Neuronal stem cell (in vitro differentiated cells): ENCODE data around the gene PIM2.
A peak's percentile ranks its signal among the peaks of the same experiment; 100 is the strongest.

Source experiments
- DNase-seq: peaks from one replicate; pipeline ENCODE4 v3.0.0-alpha.2; 2013; ENCODE audit warnings: low spot score
- H2AFZ ChIP-seq: one replicate; pipeline ENCODE4 v1.6.1; 2013; ENCODE audit warnings: mild to moderate bottlenecking, low read length, inconsistent platforms
- H2AK5ac ChIP-seq: 2 replicates; pipeline ENCODE4 v1.6.1; 2013; ENCODE audit warnings: low read depth, mild to moderate bottlenecking, inconsistent platforms, low read length, moderate library complexity, mixed read lengths
- H2BK120ac ChIP-seq: 2 replicates; pipeline ENCODE4 v1.6.1; 2013; ENCODE audit warnings: low read depth, mild to moderate bottlenecking, inconsistent platforms, low read length, moderate library complexity, mixed read lengths
- H2BK12ac ChIP-seq: one replicate; pipeline ENCODE4 v1.6.1; 2013; ENCODE audit warnings: low read length, inconsistent platforms
- H2BK15ac ChIP-seq: 2 replicates; pipeline ENCODE4 v1.6.1; 2013; ENCODE audit warnings: mild to moderate bottlenecking, low read length, inconsistent platforms, mixed read lengths
- H2BK5ac ChIP-seq: one replicate; pipeline ENCODE4 v1.6.1; 2013; ENCODE audit warnings: inconsistent platforms, mild to moderate bottlenecking, low read length, moderate library complexity
- H3K14ac ChIP-seq: one replicate; pipeline ENCODE4 v1.6.1; 2013; ENCODE audit warnings: low read length, inconsistent platforms
- H3K18ac ChIP-seq: 2 replicates; pipeline ENCODE4 v1.6.1; 2013; ENCODE audit warnings: low read length, inconsistent platforms
- H3K23ac ChIP-seq: 2 replicates; pipeline ENCODE4 v1.6.1; 2013; ENCODE audit warnings: low read depth, mild to moderate bottlenecking, mixed read lengths, low read length, inconsistent platforms; ENCODE audit not compliant: poor library complexity
- H3K27ac ChIP-seq: replicated peaks from 3 replicates; pipeline ENCODE4 v1.5.1; 2013; ENCODE audit warnings: low read length, inconsistent platforms
- H3K27me3 ChIP-seq, 3 experiments: 2 replicates each; pipeline ENCODE4 v1.6.1; 2013; ENCODE audit warnings: low read length in 3 of 3, mild to moderate bottlenecking in 2 of 3, inconsistent platforms in 1 of 3, low read depth in 1 of 3, mixed read lengths in 1 of 3, moderate library complexity in 1 of 3; ENCODE audit not compliant: control insufficient read depth in 3 of 3, insufficient read depth in 3 of 3
- H3K36me3 ChIP-seq, 2 donors: replicated peaks in 1 of 2; 2 replicates each; pipeline ENCODE4 v1.6.1; 2013; ENCODE audit warnings: low read length in 2 of 2; ENCODE audit not compliant: control insufficient read depth in 2 of 2, insufficient read depth in 2 of 2
- H3K4ac ChIP-seq: 2 replicates; pipeline ENCODE4 v1.6.1; 2013; ENCODE audit warnings: inconsistent platforms, mild to moderate bottlenecking, low read length, moderate library complexity
- H3K4me1 ChIP-seq, 2 donors: 1 replicate in 1 of 2; 2 replicates in 1 of 2; pipeline ENCODE4 v1.6.1; 2013; ENCODE audit warnings: low read length in 2 of 2, low read depth in 1 of 2; ENCODE audit not compliant: control insufficient read depth in 2 of 2, insufficient read depth in 1 of 2
- H3K4me2 ChIP-seq: one replicate; pipeline ENCODE4 v1.6.1; 2013; ENCODE audit warnings: mild to moderate bottlenecking, low read length, inconsistent platforms; ENCODE audit not compliant: insufficient read depth, poor library complexity, severe bottlenecking
- H3K4me3 ChIP-seq, 2 donors: 2 replicates each; pipeline ENCODE4 v1.5.1; 2013; ENCODE audit warnings: low read length in 2 of 2, mild to moderate bottlenecking in 2 of 2, inconsistent platforms in 1 of 2, moderate library complexity in 1 of 2
- H3K79me1 ChIP-seq: one replicate; pipeline ENCODE4 v1.6.1; 2013; ENCODE audit warnings: low read depth, mild to moderate bottlenecking, inconsistent platforms, low read length, moderate library complexity
- H3K9ac ChIP-seq: one replicate; pipeline ENCODE4 v1.6.1; 2013; ENCODE audit warnings: mild to moderate bottlenecking, low read depth, low read length, inconsistent platforms; ENCODE audit not compliant: poor library complexity
- H3K9me3 ChIP-seq, 2 donors: replicated peaks in 1 of 2; 2 replicates each; pipeline versions ENCODE3 to v1.6.1; 2013; ENCODE audit warnings: low read length in 2 of 2, mild to moderate bottlenecking in 2 of 2, inconsistent platforms in 1 of 2, low read depth in 1 of 2, mixed read lengths in 1 of 2, moderate library complexity in 1 of 2; ENCODE audit not compliant: control insufficient read depth in 2 of 2, insufficient read depth in 1 of 2
- H4K8ac ChIP-seq: one replicate; pipeline ENCODE4 v1.6.1; 2013; ENCODE audit warnings: low read depth, mild to moderate bottlenecking, inconsistent platforms, low read length, moderate library complexity
- H4K91ac ChIP-seq: one replicate; pipeline ENCODE4 v1.6.1; 2013; ENCODE audit warnings: low read length, low read depth, mild to moderate bottlenecking, inconsistent platforms; ENCODE audit not compliant: poor library complexity
- WGBS, 2 donors: extraction: QIAGEN DNeasy Blood & Tissue Kit; methylation state at CpG; one replicate each; pipeline ENCODE4 v1.1.7; 2013; ENCODE audit warnings: missing lambda C conversion rate in 2 of 2, mixed read lengths in 1 of 2; ENCODE audit not compliant: insufficient read length in 2 of 2, insufficient replicate concordance in 1 of 2; ENCODE audit errors: extremely low coverage in 2 of 2; 5-methylcytosine and 5-hydroxymethylcytosine counted together

PIM2 gene

DNA sequence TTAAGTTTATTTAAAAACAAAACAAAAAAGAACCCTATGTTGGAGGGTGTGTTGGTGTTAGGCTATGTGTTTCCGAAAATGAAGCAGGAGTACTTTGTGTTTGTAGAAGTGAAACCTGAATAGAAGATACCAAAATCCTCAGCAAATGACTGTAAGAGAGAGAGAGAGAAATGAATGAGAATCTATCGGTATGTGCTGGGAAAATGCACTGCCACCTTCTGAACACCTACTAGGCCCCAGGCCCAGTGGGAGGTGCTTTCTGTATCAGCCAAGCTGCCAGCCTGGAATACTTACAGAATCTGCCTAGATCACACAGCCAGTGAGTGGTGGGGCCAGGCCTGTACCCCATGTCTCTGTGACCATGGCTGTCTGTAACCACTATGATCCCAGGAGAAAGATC lies 14.9 kb upstream of the PIM2 start:
- Histone ChIP-seq H3K4me2 (no peak overlapping the region), H3K18ac (no peak overlapping the region), H3K36me3 (peaks cover 13 to 44% of the 10 kb centered on the region in 2 donors), H3K9me3 (no peaks in the 10 kb centered on the region), H3K4me3 (no peak overlapping the region), H2BK5ac (no peak overlapping the region), H3K9ac (no peak overlapping the region), H2BK12ac (no peak overlapping the region), H2AK5ac (no peak overlapping the region), H4K91ac (no peak overlapping the region), H2AFZ (no peak overlapping the region), H3K23ac (no peak overlapping the region), H3K14ac (no peak overlapping the region), H3K27me3 (no peaks in the 10 kb centered on the region), H3K27ac (no peak overlapping the region), H2BK15ac (no peak overlapping the region), H3K4me1 (peaks cover 0 to 3% of the 10 kb centered on the region in 2 donors), H3K79me1 (no peaks in the 10 kb centered on the region), H2BK120ac (no peak overlapping the region), H3K4ac (no peak overlapping the region), H4K8ac (no peak overlapping the region)
- WGBS, 2 donors: no CpG with 5 or more reads among the region's 2 CpGs
- DNase-seq: no peak

DNA sequence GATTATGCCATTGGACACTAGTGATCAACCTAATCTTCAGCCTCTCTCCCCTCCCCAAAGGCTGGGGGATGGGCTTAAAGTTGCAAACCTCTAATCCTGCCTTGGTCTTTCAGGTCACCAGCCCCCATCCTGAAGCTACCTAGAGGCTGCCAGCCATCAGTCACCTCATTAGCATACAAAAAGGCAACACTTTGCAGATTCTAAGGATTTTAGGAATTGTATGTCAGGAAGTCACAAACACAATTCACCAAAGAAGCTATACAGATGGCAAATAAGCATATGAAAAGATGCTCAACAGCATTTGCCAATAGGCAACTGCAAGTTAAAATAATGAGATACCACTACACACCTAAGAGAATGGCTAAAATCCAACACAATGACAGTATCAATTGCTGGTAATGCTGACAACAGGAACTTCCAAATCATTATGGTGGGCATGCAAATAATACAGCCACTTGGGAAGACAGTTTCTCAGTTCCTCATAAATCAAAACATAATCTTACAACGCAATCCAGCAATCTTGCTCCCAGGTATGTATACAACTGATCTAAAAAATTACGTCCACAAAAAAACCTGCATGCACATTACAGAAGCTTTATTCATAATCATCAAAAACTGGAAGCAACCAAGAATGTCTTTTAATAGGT lies 9.0 kb upstream of the PIM2 start:
- H3K27ac ChIP-seq: peak overlapping the region; percentile 27
- H2BK120ac ChIP-seq: no peak overlapping the region
- H3K4me2 ChIP-seq: no peak overlapping the region
- H3K9me3 ChIP-seq: no peaks in the 10 kb centered on the region
- no peak overlapping the region for H3K4ac ChIP-seq
- H3K79me1 ChIP-seq: peaks cover 4% of the 10 kb centered on the region
- no peak overlapping the region for H2BK12ac ChIP-seq
- peaks cover 27 to 53% of the 10 kb centered on the region in 2 donors for H3K36me3 ChIP-seq
- WGBS, 2 donors: no CpG with 5 or more reads among the region's 2 CpGs
- no peak overlapping the region for H2AFZ ChIP-seq
- no peak overlapping the region for H3K23ac ChIP-seq
- no peak overlapping the region for H2AK5ac ChIP-seq
- H2BK15ac ChIP-seq: no peak overlapping the region
- DNase-seq: no peak
- no peaks in the 10 kb centered on the region for H3K27me3 ChIP-seq
- peaks cover 2 to 5% of the 10 kb centered on the region in 2 donors for H3K4me1 ChIP-seq
- no peak overlapping the region for H3K9ac ChIP-seq
- H4K91ac ChIP-seq: no peak overlapping the region
- H3K18ac ChIP-seq: no peak overlapping the region
- H3K14ac ChIP-seq: no peak overlapping the region
- H2BK5ac ChIP-seq: no peak overlapping the region
- H3K4me3 ChIP-seq: no peak overlapping the region
- H4K8ac ChIP-seq: no peak overlapping the region

DNA sequence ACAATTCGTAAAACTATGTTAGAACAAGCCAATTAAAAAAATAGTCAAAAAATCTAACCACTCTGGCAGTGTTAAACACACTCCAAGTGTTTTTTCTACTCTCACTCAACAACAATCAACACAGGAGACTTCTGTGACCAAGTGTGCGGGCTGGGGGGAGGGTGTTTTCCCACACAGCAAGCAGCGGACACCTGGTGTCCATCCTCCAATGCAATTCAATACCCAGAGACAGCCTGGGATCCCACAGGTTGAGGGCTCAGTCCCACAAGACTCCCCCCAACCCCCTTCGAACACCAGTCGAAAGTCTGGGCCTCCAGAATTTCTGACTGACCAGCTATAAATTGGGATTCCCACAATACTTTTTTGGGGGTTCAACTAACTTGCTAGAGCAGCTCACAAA lies 8.3 kb upstream of the PIM2 start:
- H3K9me3 ChIP-seq: no peaks in the 10 kb centered on the region
- H3K14ac ChIP-seq: no peak overlapping the region

DNA sequence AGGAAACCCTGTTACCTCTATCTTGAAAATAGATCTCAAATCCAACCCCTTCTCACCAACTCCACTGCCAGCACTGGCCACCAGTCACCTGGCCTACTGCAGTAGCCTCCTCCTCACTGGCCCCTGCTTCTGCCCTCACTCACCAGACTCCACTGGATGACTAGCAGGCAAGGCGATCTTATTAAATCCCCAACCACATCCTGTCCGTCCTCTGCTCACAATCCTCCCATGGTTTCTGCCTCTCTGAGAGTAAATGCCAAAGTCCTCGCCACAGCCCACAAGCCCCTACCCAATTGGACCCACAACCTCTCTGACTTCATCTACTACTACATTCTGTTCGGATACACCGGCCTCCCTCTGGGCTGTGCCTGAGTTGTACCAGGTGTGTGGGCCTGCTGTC lies 5.4 kb upstream of the PIM2 start:
- DNase-seq: no peak
- Histone ChIP-seq H3K4me1 (peaks cover 6 to 14% of the 10 kb centered on the region in 2 donors), H3K4me2 (no peak overlapping the region), H2BK15ac (no peak overlapping the region), H3K23ac (no peak overlapping the region), H3K14ac (no peak overlapping the region), H3K79me1 (peaks cover 4% of the 10 kb centered on the region), H3K36me3 (peaks cover 25 to 44% of the 10 kb centered on the region in 2 donors), H3K18ac (no peak overlapping the region), H3K27me3 (no peaks in the 10 kb centered on the region), H4K8ac (no peak overlapping the region), H3K4me3 (no peak overlapping the region), H3K4ac (no peak overlapping the region), H2AFZ (no peak overlapping the region), H2BK120ac (no peak overlapping the region), H3K9ac (no peak overlapping the region), H2BK5ac (no peak overlapping the region), H4K91ac (no peak overlapping the region), H3K9me3 (no peaks in the 10 kb centered on the region), H2AK5ac (no peak overlapping the region), H3K27ac (no peak overlapping the region), H2BK12ac (no peak overlapping the region)
- no CpG with 5 or more reads among the region's 5 CpGs for WGBS, 2 donors

More for the DNA sequence above, 8.3 kb upstream of the PIM2 start:
- WGBS, 2 donors: no CpG with 5 or more reads among the region's 5 CpGs
- Histone ChIP-seq H3K27me3 (no peaks in the 10 kb centered on the region), H4K8ac (no peak overlapping the region), H3K9ac (no peak overlapping the region), H3K4me2 (no peak overlapping the region), H3K23ac (no peak overlapping the region), H2BK12ac (no peak overlapping the region), H3K79me1 (peaks cover 4% of the 10 kb centered on the region), H4K91ac (no peak overlapping the region), H3K4me3 (no peak overlapping the region), H2AK5ac (no peak overlapping the region), H3K4me1 (peaks cover 2 to 5% of the 10 kb centered on the region in 2 donors), H2AFZ (no peak overlapping the region), H3K18ac (no peak overlapping the region), H3K4ac (no peak overlapping the region), H3K27ac (peak overlapping the region; percentile 27), H2BK15ac (no peak overlapping the region), H3K36me3 (peaks cover 27 to 55% of the 10 kb centered on the region in 2 donors), H2BK5ac (no peak overlapping the region), H2BK120ac (no peak overlapping the region)
- no peak for DNase-seq
